GM21367 (cell line): Measurements from ENCODE around the gene SIAE.

ENCODE experiments used
- ATAC-seq: cut with Tn5 transposase; IDR thresholded peaks from one replicate; pipeline ENCODE4 v1.9.1; 2021; ENCODE audit not compliant: unreplicated experiment

SIAE gene, protein sequence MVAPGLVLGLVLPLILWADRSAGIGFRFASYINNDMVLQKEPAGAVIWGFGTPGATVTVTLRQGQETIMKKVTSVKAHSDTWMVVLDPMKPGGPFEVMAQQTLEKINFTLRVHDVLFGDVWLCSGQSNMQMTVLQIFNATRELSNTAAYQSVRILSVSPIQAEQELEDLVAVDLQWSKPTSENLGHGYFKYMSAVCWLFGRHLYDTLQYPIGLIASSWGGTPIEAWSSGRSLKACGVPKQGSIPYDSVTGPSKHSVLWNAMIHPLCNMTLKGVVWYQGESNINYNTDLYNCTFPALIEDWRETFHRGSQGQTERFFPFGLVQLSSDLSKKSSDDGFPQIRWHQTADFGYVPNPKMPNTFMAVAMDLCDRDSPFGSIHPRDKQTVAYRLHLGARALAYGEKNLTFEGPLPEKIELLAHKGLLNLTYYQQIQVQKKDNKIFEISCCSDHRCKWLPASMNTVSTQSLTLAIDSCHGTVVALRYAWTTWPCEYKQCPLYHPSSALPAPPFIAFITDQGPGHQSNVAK

DNA sequence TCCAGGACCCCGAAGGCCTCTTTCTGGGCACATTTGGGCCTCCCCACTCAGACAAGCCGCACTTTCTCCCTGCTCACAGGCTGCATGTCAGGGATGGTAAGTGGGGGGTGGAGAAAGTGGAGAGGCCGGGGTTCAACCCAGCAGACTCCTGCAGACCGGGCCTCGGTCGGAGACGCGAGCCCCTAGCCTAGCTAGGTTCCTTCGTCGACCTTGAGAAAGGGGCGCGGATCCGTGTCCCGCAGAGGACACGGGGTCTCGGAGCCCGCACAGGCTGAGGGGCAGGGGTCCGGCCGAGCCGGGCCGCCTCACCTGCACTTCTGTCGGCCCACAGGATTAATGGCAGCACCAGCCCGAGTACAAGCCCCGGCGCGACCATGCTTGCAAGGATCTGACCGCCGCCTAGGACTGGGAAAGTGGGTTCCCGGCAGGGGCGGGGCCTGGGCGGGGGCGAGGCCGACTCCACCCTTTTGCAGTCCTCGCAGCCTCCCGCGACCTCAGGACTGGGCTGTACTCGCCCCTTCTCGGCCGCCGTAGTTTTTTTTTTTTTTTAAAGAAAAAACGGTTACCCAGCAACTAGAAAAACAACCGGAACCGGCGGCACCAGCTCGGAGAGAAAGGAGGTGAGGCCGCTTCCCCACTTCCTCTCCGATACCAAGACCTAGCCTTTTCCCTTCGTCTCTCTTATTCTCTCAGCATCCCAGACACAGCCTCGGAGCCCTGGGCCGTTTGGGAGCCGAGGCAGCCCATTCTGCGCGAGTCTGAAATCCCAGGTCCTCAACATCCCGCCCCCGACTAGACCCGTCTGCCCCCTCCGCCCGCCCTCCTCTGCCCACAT lies at the start of gene SIAE, which contains the start of gene SPA17:
SIAE (minus strand) TSS at position 407 of the 835 bp plus-strand sequence; CDS start at position 376, 31 bp downstream.
SPA17 (plus strand) TSS at position 572 of the 835 bp plus-strand sequence. CDS start 1,361 bp downstream, outside the sequence.
- peak; percentile 91 for ATAC-seq

DNA sequence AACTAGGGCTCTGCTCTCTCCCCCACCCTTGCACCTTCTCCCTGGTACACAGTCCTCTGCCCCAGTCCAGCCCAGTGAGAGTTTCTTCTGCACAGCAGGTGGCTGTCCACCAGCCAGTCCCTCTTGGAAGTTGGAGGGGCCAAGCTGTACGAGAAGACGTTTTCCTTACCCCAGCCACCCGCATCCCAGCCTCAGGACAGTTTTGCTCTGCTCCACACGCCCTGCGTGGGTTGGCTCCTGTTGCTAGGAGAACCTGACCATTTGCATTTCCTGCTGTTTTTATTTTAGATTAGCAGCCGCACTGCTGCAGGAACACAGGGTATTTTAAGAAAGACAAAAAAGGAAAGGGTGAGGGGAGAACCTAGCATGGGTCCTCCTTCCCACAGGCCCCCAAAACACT lies 48.6 kb upstream of the SIAE start:
- ATAC-seq: no peak

- ATAC-seq: no peak
These were observed 46.0 kb upstream of the SIAE start for GRCh38 chr11:124719534-124719933.

- no peak for ATAC-seq
These were observed 45.3 kb upstream of the SIAE start for GRCh38 chr11:124718801-124719200.

DNA sequence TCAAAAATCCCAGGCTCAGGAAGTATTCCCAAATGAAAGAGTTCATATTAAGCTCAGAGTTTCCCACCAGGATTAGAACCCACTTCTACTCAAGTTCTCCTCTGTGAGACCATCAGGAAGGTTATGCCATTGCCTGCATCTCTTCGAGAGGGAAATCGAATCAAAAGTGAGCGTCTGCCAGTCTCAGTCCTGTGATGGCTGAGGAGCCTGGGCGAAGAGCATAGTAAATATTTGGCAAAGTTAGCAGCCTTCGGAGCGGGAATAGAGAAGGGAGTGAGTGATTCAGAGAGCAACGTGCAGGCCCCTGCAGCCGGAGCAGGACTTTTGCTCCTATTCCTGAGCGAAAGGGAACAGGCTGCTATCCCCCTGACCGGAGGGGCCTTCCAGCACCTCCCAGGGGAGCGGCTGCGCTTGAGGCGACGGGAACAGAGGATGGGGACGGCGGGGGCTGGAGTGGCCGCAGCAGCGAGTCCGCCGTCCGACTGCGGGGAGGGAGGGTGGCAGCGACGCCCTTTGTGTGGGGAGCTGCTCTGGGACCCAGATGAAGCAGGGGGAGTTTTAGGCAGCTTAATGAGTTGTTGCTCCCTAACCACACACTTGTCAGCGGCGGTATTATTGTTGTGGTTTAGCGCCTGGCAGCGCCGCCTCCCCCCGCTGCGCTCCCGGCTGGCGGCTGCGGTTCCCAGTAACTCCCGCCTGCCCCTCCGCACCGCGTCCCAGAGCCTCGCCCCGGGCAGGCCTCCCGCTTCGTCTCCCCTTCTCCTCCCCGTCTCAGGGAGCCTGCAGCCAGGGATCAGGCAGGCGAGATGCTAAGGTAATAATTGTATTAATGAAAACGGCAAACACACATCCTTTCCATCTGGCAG lies 44.5 kb upstream of the SIAE start:
- no peak for ATAC-seq

- ATAC-seq: no peak
These were observed 43.9 kb upstream of the SIAE start for GRCh38 chr11:124717421-124717785.

DNA sequence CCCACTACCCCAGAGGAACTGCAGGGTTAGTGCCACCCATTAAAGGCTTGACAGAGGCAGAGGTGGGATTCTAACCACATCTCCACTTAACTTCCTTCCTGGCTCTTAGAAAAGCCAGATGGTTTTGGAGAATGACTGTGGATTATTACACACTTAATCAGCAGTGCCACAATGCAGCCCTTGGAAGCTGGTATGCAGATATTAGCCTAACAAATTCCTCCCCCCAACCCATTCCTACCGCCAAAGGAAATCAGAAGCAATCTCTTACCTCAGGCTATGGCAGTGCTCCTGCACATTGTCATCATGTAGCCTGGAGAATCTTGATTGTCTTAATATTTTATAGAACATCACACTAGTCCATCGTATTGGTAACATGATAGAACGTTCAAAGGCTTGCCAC lies 43.1 kb upstream of the SIAE start:
- ATAC-seq: no peak

GRCh38 chr11:124712392-124712791 lies 38.9 kb upstream of the SIAE start:
- no peak for ATAC-seq

- no peak for ATAC-seq
These were observed 34.3 kb upstream of the SIAE start for GRCh38 chr11:124707829-124708228.

- ATAC-seq: no peak
These were observed 26.5 kb upstream of the SIAE start for GRCh38 chr11:124700028-124700427.

DNA sequence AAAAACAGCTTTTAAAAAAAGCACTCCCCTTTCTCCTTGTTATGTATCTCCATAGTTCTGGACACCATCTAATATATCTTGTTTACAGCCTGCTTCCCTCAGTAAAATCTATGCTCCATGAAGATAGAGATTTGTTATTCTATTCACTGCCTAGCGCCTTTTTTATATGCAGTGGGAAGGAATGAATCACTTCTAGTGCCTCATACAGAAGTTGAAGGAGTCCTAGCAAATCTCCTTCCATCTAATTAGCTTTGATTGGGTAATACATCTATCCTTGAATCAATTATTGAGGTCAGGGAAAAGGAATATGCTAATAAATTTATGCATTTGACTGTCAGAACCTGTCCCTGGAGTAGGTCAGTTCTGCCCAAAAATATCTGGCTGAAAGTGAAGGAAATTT lies 26.0 kb upstream of the SIAE start:
- no peak for ATAC-seq

GRCh38 chr11:124693142-124693541 lies 19.6 kb upstream of the SIAE start:
- no peak for ATAC-seq

DNA sequence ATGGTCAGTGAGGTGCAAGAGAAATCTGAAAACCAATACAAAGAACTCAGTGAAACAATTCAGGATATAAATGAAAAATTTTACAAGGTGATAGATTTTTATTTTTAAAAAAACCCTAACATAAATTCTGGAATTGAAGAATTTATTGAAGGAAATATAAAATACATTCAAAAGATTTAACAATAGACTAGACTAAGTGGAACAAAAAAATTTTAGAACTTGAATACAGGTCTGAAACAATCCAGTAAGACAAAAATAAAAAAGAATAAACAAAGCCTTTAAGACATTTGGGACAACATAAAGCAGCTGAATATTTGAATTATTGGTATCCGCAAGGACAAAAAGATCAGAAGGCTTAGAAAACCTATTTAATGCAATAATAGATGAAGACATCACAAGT lies 8.9 kb upstream of the SIAE start:
- ATAC-seq: no peak

DNA sequence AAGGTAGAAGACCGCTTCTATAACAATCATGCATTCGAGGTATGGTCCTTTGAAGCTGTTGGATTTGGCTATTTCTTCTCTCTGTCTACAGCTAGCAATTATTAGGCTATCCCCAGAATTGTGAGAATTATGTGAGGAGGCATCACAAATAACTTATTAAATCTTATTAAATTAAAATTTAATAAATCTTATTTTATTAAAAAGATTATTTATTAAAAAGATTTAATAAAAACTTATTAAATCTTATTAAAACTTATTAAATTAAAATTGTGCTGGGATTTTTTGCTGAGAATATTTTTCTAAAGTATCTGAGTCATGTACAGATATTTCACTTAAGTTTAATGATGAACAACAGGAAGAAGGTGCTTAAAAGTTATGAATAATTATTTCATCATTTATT lies 7.9 kb upstream of the SIAE start:
- ATAC-seq: no peak

GRCh38 chr11:124678416-124678815 lies 4.9 kb upstream of the SIAE start:
- ATAC-seq: no peak

DNA sequence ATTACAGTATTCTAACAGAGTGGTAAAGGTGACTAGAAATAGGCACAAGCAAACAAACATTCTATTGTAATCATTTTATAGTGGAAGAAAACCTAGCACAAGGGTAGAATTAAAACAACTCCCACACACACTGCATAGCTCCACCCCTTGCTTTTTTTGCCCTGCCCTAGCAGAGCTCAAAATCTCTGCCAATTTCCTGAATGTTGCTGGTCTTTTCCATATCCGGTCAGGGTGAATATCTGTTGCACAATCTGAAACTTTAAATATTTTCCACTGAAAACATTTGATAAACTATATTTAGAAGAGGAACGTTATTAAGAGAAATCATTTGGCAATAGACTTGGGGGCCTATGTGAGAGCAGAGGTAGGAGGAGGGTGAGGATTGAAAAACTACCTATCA lies 2.8 kb upstream of the SIAE start:
- no peak for ATAC-seq

GRCh38 chr11:124674571-124674970 lies 1.0 kb upstream of the SIAE start:
- no peak for ATAC-seq

GRCh38 chr11:124674168-124674517 lies 604 bp upstream of the SIAE start:
- ATAC-seq: no peak

GRCh38 chr11:124672536-124673215 lies 863 bp downstream of the SIAE start:
- no peak for ATAC-seq

- ATAC-seq: no peak
These were observed 2.8 kb downstream of the SIAE start for GRCh38 chr11:124670732-124671131.
